SIG-M5 (cell line): ENCODE measurements around the gene POLD3.

Source experiments
- DNase-seq: peaks from one replicate; lab custom pipeline; 2025; lab: John Stamatoyannopoulos, UW

The POLD3 gene

GRCh38 chr11:74673693-74674360, 81.4 kb downstream of the POLD3 start:
- DNase-seq: no peak

GRCh38 chr11:74675761-74676160, 83.4 kb downstream of the POLD3 start:
- no peak for DNase-seq

- no peak for DNase-seq
Observed at GRCh38 chr11:74676596-74676995, 84.2 kb downstream of the POLD3 start.

- no peak for DNase-seq
Observed at GRCh38 chr11:74677131-74677530, 84.7 kb downstream of the POLD3 start.

- no peak for DNase-seq
Observed at GRCh38 chr11:74678041-74678440, 85.7 kb downstream of the POLD3 start.

- DNase-seq: no peak
Observed at GRCh38 chr11:74678591-74679512, 86.5 kb downstream of the POLD3 start.

- no peak for DNase-seq
Observed at GRCh38 chr11:74679513-74679865, 87.1 kb downstream of the POLD3 start.

- DNase-seq: no peak
Observed at GRCh38 chr11:74680035-74680671, 87.8 kb downstream of the POLD3 start.

- no peak for DNase-seq
Observed at GRCh38 chr11:74680703-74681531, 88.5 kb downstream of the POLD3 start.

GRCh38 chr11:74681686-74682651, 89.6 kb downstream of the POLD3 start:
- no peak for DNase-seq

GRCh38 chr11:74682731-74683278, 90.4 kb downstream of the POLD3 start:
- no peak for DNase-seq

GRCh38 chr11:74683279-74683871, 91.0 kb downstream of the POLD3 start:
- no peak for DNase-seq

GRCh38 chr11:74683941-74684481, 91.6 kb downstream of the POLD3 start:
- no peak for DNase-seq

- DNase-seq: no peak
Observed at GRCh38 chr11:74684661-74685060, 92.3 kb downstream of the POLD3 start.

- no peak for DNase-seq
Observed at GRCh38 chr11:74685338-74685737, 93.0 kb downstream of the POLD3 start.

- DNase-seq: no peak
Observed at GRCh38 chr11:74685905-74686304, 93.5 kb downstream of the POLD3 start.

- DNase-seq: no peak
Observed at GRCh38 chr11:74686792-74687191, 94.4 kb downstream of the POLD3 start.

- peak; percentile 3 for DNase-seq
Observed at GRCh38 chr11:74687237-74688023, 95.0 kb downstream of the POLD3 start.

- no peak for DNase-seq
Observed at GRCh38 chr11:74689666-74690065, 97.3 kb downstream of the POLD3 start.
